ENCODE results near the gene PANK1. TPM values are rescaled to one million over a fixed set of nuclear protein-coding genes. Genes with fewer than 3 reads are reported as not detected.
"Not testable (repeated sequence)": the region's sequence is repeated elsewhere in the genome, so short reads cannot be mapped to it uniquely, and the experiment has no call there.

The PANK1 gene
- total RNA-seq, 2 experiments from 2014 or later: 3.2 to 4.8 TPM

- peaks cover 4% of the 10 kb centered on the region for H3K9me3 Mint-ChIP-seq
- DNase-seq (no peak), ATAC-seq (ENCODE audit: low read depth) (no peak)
- no peak overlapping the region for H3K4me3 Mint-ChIP-seq
- H3K27me3 Mint-ChIP-seq: no peaks in the 10 kb centered on the region
- no peaks in the 10 kb centered on the region for H3K4me1 Mint-ChIP-seq
- no peaks in the 10 kb centered on the region for H3K36me3 Mint-ChIP-seq
- POLR2A ChIA-PET: interaction anchor here (1.6 kb wide), 1 partner anchor 19 kb away, joined by 6 read pairs; no protein-coding TSS in a partner anchor
- H3K27ac Mint-ChIP-seq: no peak overlapping the region
Observed at GRCh38 chr10:89625041-89625765, 19.8 kb downstream of the PANK1 start.

DNA sequence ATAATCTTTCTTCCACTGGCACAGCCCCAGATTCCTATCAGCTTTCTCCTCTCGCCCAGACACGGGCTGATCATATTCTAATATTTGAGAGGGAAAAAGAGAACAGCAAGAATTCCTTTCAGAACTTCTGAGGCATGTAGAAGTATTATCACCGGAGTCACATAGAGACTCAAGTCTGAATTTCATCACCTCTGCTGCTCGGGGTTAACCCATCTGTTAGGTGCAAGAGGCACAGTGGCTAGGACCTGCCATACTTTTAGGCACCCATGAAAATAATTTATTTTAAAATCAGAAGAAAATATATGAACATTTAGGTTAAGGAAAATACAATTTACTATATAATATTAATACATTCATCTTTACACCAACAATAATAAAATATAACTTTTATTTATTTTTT is 21.0 kb downstream of the PANK1 start:
- no peak for ATAC-seq (ENCODE audit: low read depth)
- no peak overlapping the region for H3K4me3 Mint-ChIP-seq
- H3K9me3 Mint-ChIP-seq: peaks cover 5% of the 10 kb centered on the region
- no peaks in the 10 kb centered on the region for H3K36me3 Mint-ChIP-seq
- no peak for DNase-seq
- no peaks in the 10 kb centered on the region for H3K4me1 Mint-ChIP-seq
- H3K27ac Mint-ChIP-seq: no peak overlapping the region
- POLR2A ChIA-PET: no interaction called here
- H3K27me3 Mint-ChIP-seq: no peaks in the 10 kb centered on the region

DNA sequence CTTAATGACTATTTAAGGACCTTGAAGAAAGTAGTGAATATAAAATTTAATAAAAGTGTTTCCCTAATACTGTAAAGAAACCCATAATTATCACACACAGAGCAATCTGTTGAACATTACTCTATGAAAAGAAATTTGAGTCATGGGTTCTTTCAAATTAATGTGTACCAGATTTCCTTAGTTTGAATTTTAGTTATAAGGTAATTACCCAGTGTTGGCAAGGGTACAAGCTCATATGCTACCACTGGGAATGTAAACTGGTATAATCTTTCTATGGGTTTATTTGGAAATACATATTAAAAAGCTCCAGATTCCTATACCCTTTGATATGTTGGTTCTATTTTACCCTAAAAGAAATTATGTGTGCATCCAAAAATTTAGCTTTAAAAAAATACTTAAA is 22.9 kb downstream of the PANK1 start:
- Mint-ChIP-seq H3K27me3 (no peaks in the 10 kb centered on the region), H3K4me3 (no peak overlapping the region), H3K9me3 (peaks cover 5% of the 10 kb centered on the region), H3K27ac (no peak overlapping the region), H3K4me1 (no peaks in the 10 kb centered on the region), H3K36me3 (peaks cover 2% of the 10 kb centered on the region)
- no peak for ATAC-seq (ENCODE audit: low read depth)
- DNase-seq: no peak
- POLR2A ChIA-PET: no interaction called here

DNA sequence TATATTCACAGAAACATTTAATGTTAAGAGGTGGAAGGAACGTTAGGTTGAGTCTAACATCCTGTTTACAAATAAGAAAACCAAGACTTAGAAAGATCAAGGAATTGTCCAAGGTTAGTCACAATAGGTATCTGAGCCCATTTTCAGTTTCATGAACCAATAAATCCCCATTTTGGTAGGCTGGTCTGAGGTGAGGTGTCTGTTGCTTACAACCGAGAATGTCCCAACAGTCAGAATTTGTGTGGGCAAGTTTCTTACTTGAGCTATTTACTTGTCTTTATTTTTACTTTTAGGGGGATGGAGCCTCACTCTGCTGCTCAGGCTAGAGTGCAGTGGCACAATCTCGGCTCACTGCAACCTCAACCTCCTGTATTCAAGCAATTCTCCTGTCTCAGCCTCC is 23.6 kb downstream of the PANK1 start:
- Mint-ChIP-seq H3K9me3 (peaks cover 5% of the 10 kb centered on the region), H3K36me3 (peaks cover 4% of the 10 kb centered on the region), H3K4me1 (no peaks in the 10 kb centered on the region), H3K27me3 (no peaks in the 10 kb centered on the region), H3K4me3 (no peak overlapping the region), H3K27ac (no peak overlapping the region)
- POLR2A ChIA-PET: no interaction called here
- ATAC-seq (ENCODE audit: low read depth) (no peak), DNase-seq (no peak)

DNA sequence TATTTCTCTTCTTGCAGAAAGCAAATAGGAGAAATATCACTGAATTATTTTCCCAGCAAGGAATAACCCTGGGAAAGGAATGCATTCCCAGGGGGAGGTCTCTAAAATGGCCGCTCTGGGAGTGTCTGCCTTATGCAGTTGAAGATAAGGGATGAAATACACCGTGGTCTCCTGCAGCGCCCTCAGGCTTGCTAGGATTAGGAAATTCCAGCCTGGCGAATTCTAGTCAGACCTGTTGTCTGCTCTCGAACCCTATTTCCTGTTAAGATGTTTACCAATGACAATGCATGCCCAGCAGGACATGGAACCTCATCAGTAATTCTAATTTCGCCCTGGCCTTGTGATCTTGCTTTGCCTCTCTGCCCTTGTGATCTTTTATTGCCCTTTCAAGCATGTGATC is 24.7 kb downstream of the PANK1 start:
- POLR2A ChIA-PET; DNase-seq; H3K36me3 Mint-ChIP-seq; H3K27me3 Mint-ChIP-seq; H3K4me3 Mint-ChIP-seq; H3K9me3 Mint-ChIP-seq; H3K27ac Mint-ChIP-seq; ATAC-seq (ENCODE audit: low read depth); H3K4me1 Mint-ChIP-seq: not testable (repeated sequence)

DNA sequence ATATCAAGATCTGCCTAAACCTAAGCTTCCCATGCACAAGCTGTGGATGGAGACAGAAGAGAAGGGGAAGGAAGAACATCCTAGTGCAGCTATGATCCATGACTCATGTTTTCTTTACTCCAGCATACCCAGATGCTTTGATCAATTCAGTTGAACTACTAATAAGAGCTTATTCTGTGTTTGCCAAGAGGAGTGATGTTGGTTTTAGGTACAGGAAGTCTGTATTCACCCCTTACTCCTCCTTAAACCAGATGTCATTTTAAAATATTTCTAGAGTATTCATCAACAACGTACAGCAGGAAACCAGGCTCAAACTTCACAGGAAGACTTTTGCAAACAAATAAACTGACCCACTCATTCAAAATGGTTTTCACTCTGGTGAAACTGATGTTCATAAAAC is 29.2 kb downstream of the PANK1 start:
- DNase-seq (no peak), ATAC-seq (ENCODE audit: low read depth) (no peak)
- Mint-ChIP-seq H3K27ac (no peak overlapping the region), H3K4me3 (no peak overlapping the region), H3K27me3 (peaks cover 5% of the 10 kb centered on the region), H3K36me3 (peaks cover 4% of the 10 kb centered on the region), H3K9me3 (peaks cover 5% of the 10 kb centered on the region), H3K4me1 (peaks cover 8% of the 10 kb centered on the region)
- POLR2A ChIA-PET: no interaction called here

DNA sequence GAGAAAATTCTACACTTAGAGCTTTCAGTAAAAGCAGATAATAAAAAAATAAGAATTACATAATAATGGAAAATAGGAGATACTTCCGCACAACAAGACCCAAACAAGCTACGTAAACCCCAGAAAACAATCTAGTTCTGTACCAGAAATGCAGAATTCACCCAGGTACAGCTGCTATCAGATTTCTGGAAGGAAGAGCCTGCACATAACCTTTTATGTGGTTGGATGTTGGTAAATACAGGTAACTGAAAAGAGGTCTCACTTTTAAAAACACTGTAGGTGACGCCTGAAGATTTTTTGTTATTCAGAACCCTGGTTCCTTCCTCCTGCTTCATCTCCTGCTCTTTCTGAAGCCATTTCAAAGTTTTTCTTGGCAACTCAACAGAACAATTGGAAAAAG is 29.9 kb downstream of the PANK1 start:
- Mint-ChIP-seq H3K9me3 (peaks cover 1% of the 10 kb centered on the region), H3K27ac (no peak overlapping the region), H3K4me1 (peaks cover 8% of the 10 kb centered on the region), H3K27me3 (peaks cover 5% of the 10 kb centered on the region), H3K36me3 (peaks cover 6% of the 10 kb centered on the region), H3K4me3 (no peak overlapping the region)
- ATAC-seq (ENCODE audit: low read depth) (no peak), DNase-seq (no peak)
- POLR2A ChIA-PET: no interaction called here

DNA sequence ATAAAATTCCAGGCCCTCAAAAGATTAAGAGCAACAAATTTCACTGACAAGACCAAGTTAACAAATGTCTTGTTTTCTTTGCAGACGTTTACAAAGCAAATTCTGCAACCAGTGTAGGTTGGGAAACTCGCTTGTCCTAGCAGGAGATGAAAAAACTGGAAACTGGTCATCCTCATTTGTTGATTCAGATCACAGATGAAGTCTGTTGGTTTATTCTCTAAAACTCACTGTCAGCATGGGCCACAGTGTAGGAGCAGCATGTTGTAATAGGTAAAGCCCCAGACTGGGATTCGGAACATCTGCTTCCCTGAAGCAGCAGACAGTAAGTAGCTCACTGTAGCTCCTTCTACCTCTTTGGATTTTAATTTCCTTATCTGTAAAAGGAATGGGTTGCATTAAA is 31.5 kb downstream of the PANK1 start:
- Mint-ChIP-seq H3K36me3 (peaks cover 12% of the 10 kb centered on the region), H3K4me1 (peaks cover 10% of the 10 kb centered on the region), H3K27ac (no peak overlapping the region), H3K4me3 (no peak overlapping the region), H3K27me3 (peaks cover 5% of the 10 kb centered on the region), H3K9me3 (no peaks in the 10 kb centered on the region)
- POLR2A ChIA-PET: no interaction called here
- DNase-seq: no peak
- ATAC-seq (ENCODE audit: low read depth): no peak

DNA sequence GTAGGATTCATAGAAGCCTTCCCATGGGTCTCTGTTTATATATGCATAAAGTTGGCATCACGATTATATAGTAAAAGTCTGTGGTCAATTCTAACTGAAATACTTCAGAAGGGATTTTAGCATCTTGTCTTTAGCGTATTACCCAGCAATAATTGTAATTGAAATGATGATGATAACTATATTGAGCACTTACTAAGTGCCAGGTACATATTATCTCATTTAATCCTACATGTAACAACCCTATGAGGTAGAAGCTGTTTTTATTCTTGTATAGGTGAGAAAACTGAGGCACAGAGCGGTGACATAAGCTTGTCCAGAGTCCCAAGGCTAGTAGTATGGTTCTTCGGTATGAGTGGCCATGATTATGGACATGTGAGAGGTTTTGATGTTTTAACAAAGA is 33.8 kb downstream of the PANK1 start:
- Mint-ChIP-seq H3K36me3 (peaks cover 8% of the 10 kb centered on the region), H3K4me3 (no peak overlapping the region), H3K4me1 (peaks cover 10% of the 10 kb centered on the region), H3K9me3 (no peaks in the 10 kb centered on the region), H3K27me3 (peaks cover 5% of the 10 kb centered on the region), H3K27ac (no peak overlapping the region)
- no peak for DNase-seq
- POLR2A ChIA-PET: no interaction called here
- no peak for ATAC-seq (ENCODE audit: low read depth)

DNA sequence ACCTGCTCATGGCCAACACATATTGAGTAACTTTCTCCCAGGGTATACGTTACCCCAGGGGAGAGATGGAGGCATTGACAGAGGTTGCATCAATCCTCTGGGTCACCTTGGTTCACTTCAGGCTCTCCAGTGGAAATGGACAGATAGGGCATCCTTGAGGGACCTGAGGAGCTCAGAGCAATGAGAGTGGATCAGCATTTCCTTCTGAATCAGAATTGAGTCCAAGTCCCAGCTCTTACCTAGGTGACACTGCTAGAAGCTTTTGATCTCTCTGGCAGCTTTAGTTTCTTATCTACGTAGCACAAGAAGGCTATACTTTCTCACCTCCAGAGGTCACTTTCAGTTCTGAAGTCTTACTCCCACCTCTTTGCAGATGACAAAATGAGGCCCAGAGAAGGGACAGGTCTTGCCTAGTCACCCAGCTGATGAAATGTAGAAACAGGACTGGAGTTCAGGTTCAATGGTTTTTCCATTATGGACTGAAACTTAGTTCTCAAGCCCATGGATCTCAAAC is 35.2 kb downstream of the PANK1 start:
- peak; percentile 30 for ATAC-seq (ENCODE audit: low read depth)

DNA sequence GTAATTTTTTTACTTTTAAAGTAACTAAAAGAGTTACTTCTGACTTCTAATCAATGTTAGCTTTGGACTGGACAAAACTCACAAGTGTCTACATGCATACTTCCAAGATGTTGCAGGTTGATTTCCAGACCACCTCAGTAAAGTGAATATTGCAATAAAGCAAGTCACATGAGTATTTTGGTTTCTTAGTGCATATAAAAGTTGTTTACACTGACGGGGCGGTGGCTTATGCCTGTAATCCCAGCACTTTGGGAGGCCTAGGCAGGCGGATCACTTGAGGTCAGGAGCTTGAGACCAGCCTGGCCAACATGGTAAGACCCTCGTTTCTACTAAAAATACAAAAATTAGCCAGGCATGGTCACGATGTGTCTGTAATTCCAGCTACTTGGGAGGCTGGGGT is 40.8 kb downstream of the PANK1 start:
- no peak overlapping the region for H3K4me3 Mint-ChIP-seq

More for the DNA sequence above, 35.2 kb downstream of the PANK1 start:
- Mint-ChIP-seq H3K27me3 (peaks cover 3% of the 10 kb centered on the region), H3K4me3 (no peak overlapping the region), H3K9me3 (no peaks in the 10 kb centered on the region), H3K27ac (no peak overlapping the region), H3K4me1 (peaks cover 6% of the 10 kb centered on the region), H3K36me3 (peaks cover 10% of the 10 kb centered on the region)
- POLR2A ChIA-PET: no interaction called here
- no peak for DNase-seq

DNA sequence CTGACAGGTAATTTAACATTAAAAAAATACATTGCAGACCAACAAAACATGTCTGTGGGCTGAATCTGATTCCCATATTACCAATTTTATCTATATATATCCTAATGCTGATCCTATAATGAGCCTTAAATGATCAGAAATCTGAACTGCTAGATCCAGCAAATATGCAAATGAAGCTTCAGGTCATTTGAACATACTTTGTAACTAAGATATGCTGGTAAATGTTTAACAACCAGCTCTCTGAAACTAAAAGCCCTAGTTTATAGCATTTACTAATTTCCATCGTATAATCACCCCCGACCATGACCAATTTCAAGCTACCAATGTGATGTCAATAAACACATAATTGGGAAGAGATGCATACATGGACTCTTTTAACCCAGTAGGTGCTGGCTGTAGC is 42.1 kb downstream of the PANK1 start:
- Mint-ChIP-seq H3K27ac (no peak overlapping the region), H3K36me3 (peaks cover 5% of the 10 kb centered on the region), H3K27me3 (no peaks in the 10 kb centered on the region), H3K4me1 (no peaks in the 10 kb centered on the region), H3K4me3 (no peak overlapping the region), H3K9me3 (no peaks in the 10 kb centered on the region)
- DNase-seq (no peak), ATAC-seq (ENCODE audit: low read depth) (no peak)
- POLR2A ChIA-PET: no interaction called here

More for the DNA sequence above, 40.8 kb downstream of the PANK1 start:
- Mint-ChIP-seq H3K9me3 (no peaks in the 10 kb centered on the region), H3K36me3 (peaks cover 6% of the 10 kb centered on the region), H3K4me1 (peaks cover 2% of the 10 kb centered on the region), H3K27me3 (no peaks in the 10 kb centered on the region), H3K27ac (no peak overlapping the region)
- POLR2A ChIA-PET: no interaction called here
- ATAC-seq (ENCODE audit: low read depth): no peak
- DNase-seq: no peak

DNA sequence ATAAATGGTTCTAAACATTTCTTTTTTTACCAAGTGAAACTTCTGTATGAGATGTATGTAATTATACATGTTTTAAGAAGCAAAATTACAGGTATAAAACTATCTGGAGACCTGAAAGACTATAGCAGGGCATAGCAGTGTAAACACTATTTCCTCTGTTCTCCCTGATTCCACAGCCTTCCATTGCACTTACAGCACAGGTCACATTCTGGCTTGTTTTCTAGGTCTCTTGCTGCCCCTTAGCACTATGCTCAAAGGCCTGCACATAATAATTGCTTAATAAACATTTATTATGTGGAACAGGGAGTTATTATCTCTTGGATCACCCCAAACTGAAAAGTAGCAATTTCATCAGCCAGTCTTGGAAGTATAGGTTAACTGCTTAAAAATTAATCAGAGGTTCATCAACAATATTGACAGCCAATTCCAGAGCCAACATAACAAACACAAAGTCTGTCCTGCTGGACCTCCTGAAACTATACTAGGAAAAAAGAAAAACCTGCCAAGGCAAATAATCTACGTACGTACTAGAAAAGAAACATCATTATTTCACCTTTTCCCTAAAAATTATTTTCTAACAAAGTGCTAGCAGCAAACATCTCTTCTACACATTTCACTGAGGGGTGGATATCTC is 43.2 kb downstream of the PANK1 start:
- POLR2A ChIA-PET: no interaction called here
- H3K27me3 Mint-ChIP-seq: no peaks in the 10 kb centered on the region
- no peak for DNase-seq
- H3K9me3 Mint-ChIP-seq: no peaks in the 10 kb centered on the region
- peaks cover 5% of the 10 kb centered on the region for H3K36me3 Mint-ChIP-seq
- no peak for ATAC-seq (ENCODE audit: low read depth)
- no peak overlapping the region for H3K4me3 Mint-ChIP-seq
- no peaks in the 10 kb centered on the region for H3K4me1 Mint-ChIP-seq
- H3K27ac Mint-ChIP-seq: no peak overlapping the region

DNA sequence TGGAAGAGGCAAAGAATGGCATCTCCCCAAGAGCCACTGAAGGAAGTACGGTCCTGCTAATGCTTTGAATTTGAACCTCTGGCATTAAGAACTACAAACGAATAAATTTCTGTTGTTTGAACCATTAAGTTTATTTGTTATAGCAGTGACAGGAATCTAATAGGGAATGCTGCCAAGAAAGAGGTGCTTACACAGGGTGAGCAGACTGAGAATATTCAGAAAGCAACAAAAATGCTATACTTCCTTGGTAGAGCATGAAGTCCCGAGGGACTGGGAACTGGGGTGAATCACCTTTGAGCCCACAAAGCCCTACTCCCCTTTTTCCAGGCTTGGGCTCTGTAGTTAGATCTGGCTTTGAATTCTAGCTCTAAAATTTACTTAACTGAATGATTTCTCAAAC is 45.0 kb downstream of the PANK1 start:
- ATAC-seq (ENCODE audit: low read depth) (no peak), DNase-seq (no peak)
- Mint-ChIP-seq H3K4me3 (no peak overlapping the region), H3K27me3 (no peaks in the 10 kb centered on the region), H3K9me3 (no peaks in the 10 kb centered on the region), H3K4me1 (no peaks in the 10 kb centered on the region), H3K36me3 (peaks cover 2% of the 10 kb centered on the region), H3K27ac (no peak overlapping the region)
- POLR2A ChIA-PET: no interaction called here
